ENCODE measurements around the gene MSI2. TPM values are rescaled to one million over a fixed set of nuclear protein-coding genes. Genes with fewer than 3 reads are reported as not detected.

MSI2 gene
- total RNA-seq, 1 experiment from 2014 or later, result 174 TPM

DNA sequence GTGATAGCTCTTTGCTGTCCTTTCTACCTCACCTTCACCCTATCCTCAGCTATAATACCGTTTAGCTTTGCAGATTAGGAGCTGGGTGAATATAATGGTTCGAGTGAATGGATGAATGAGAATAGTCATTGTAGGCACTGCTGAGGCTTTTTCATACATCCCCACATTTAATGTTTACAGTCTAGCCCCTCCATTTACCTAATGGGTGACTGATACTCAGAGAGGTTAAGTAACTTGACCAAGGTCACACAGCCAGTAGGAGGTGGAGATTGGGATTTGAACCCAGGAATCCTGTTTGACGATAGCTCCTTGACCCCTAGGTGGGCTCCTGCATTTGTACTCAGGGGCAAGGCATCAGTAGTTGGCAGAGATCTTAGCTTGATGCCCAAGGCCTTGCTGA lies 293.1 kb downstream of the MSI2 start:
- TF ChIP-seq, protein P1, sequence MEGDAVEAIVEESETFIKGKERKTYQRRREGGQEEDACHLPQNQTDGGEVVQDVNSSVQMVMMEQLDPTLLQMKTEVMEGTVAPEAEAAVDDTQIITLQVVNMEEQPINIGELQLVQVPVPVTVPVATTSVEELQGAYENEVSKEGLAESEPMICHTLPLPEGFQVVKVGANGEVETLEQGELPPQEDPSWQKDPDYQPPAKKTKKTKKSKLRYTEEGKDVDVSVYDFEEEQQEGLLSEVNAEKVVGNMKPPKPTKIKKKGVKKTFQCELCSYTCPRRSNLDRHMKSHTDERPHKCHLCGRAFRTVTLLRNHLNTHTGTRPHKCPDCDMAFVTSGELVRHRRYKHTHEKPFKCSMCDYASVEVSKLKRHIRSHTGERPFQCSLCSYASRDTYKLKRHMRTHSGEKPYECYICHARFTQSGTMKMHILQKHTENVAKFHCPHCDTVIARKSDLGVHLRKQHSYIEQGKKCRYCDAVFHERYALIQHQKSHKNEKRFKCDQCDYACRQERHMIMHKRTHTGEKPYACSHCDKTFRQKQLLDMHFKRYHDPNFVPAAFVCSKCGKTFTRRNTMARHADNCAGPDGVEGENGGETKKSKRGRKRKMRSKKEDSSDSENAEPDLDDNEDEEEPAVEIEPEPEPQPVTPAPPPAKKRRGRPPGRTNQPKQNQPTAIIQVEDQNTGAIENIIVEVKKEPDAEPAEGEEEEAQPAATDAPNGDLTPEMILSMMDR (IDR thresholded peaks at IDR 0.05; ENCODE audit: insufficient read depth in 1 of 2, low read depth in 1 of 2, low read length in 1 of 2, severe bottlenecking in 1 of 2, unreplicated experiment in 1 of 2), result no peak
- no peak for DNase-seq
- no peak overlapping the region for H3K4me3 Mint-ChIP-seq (ENCODE audit: unreplicated experiment)
- CTCF ChIA-PET, result interaction anchor here (0.6 kb wide), 1 partner anchor 54 kb away, joined by 4 read pairs; no protein-coding TSS in a partner anchor
- no peak overlapping the region for H3K4me3 ChIP-seq (ENCODE audit: low read depth, low read length)
- peaks cover 46% of the 10 kb centered on the region for H3K36me3 Mint-ChIP-seq (ENCODE audit: insufficient read depth, unreplicated experiment)
- no peaks in the 10 kb centered on the region for H3K9me3 Mint-ChIP-seq (ENCODE audit: unreplicated experiment)
- peaks cover 31% of the 10 kb centered on the region for H3K4me1 Mint-ChIP-seq (ENCODE audit: low read depth, unreplicated experiment)
- no peaks in the 10 kb centered on the region for H3K27me3 Mint-ChIP-seq (ENCODE audit: insufficient read depth, unreplicated experiment)
- H3K4me1 ChIP-seq, result peaks cover 35% of the 10 kb centered on the region
- no TSS peak for BruUV-seq (replicated peaks)
- H3K27ac Mint-ChIP-seq (ENCODE audit: unreplicated experiment), result no peak overlapping the region
- POLR2A ChIA-PET, result no interaction called here
- intact Hi-C loops (cut with micrococcal nuclease; ENCODE audit: unreplicated experiment), result no loop called here
- no peaks in the 10 kb centered on the region for H3K27me3 ChIP-seq (replicated peaks; ENCODE audit: control insufficient read depth, insufficient read depth, low read length)
- H3K36me3 ChIP-seq (ENCODE audit: control insufficient read depth, insufficient read depth, low read length), result no peaks in the 10 kb centered on the region; the same call in none of the 2 replicates
- no peaks in the 10 kb centered on the region for H3K9me3 ChIP-seq

DNA sequence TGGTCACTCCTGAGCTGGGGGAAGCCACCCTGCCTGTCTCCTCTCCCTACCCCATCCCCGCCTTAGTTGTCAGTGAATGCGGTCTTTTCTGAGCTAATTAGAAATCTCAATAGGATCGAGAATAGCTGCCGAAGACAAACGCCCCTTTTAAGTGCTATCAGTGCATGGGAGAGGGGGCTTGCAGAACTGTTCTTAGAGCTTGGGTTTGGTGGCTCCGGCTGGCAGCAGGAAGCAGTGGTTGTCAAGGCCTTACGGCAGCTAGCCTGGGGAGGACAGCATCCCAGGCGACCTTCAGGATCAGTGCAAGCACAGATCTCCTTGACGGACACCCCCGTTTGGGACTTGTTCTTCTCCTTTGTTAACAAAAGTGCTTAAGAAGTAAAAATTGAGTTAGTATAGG lies 293.7 kb downstream of the MSI2 start:
- H3K9me3 Mint-ChIP-seq (ENCODE audit: unreplicated experiment), result no peaks in the 10 kb centered on the region

DNA sequence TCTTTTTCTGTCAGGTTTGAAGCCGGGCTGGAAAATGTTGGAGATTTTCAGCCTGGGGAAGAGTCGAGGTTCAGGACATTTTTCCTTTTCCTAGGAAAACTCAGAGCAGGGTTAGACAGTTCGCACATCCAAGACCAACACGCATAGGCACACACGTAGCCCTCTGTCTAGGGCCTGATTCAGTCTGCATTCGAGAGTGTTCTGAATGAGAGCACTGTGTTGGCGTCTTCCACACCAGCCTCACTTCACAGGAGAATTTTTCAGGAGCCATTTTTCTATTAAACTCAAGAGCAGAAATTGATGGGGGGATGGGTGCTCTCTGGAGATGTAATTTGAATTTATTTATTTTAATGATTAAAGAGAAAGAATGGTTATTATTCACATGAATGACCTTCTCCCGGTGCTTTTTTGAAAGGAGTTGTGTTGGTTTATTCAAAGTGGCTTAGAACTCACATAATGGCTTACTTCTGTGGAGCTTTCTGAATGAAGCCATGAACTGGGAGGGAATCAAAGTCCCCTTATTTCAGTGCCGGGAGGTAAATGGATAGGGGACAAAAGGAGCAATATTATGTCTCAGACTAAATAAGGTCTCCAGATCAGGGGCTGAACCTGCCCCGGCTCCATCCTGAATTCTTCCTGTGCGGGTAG lies 294.5 kb downstream of the MSI2 start:
- DNase-seq, result no peak
- no peaks in the 10 kb centered on the region for H3K9me3 ChIP-seq
- H3K36me3 ChIP-seq (ENCODE audit: control insufficient read depth, insufficient read depth, low read length), result peaks cover 2% of the 10 kb centered on the region
- H3K36me3 Mint-ChIP-seq (ENCODE audit: insufficient read depth, unreplicated experiment), result peaks cover 48% of the 10 kb centered on the region
- intact Hi-C loops (cut with micrococcal nuclease; ENCODE audit: unreplicated experiment), result no loop called here
- H3K27me3 Mint-ChIP-seq (ENCODE audit: insufficient read depth, unreplicated experiment), result no peaks in the 10 kb centered on the region
- ChIA-PET CTCF (no interaction called here), POLR2A (no interaction called here)
- no peak overlapping the region for H3K27ac Mint-ChIP-seq (ENCODE audit: unreplicated experiment)
- H3K9me3 Mint-ChIP-seq (ENCODE audit: unreplicated experiment), result no peaks in the 10 kb centered on the region
- H3K4me1 ChIP-seq, result peaks cover 35% of the 10 kb centered on the region
- H3K4me3 ChIP-seq (ENCODE audit: low read depth, low read length), result no peak overlapping the region
- TF ChIP-seq, protein P1 (IDR thresholded peaks at IDR 0.05; ENCODE audit: insufficient read depth in 1 of 2, low read depth in 1 of 2, low read length in 1 of 2, severe bottlenecking in 1 of 2, unreplicated experiment in 1 of 2), result no peak
- H3K27me3 ChIP-seq (replicated peaks; ENCODE audit: control insufficient read depth, insufficient read depth, low read length), result no peaks in the 10 kb centered on the region
- peaks cover 33% of the 10 kb centered on the region for H3K4me1 Mint-ChIP-seq (ENCODE audit: low read depth, unreplicated experiment)
- BruUV-seq (replicated peaks), result no TSS peak
- no peak overlapping the region for H3K4me3 Mint-ChIP-seq (ENCODE audit: unreplicated experiment)

More for the DNA sequence above, 293.7 kb downstream of the MSI2 start:
- no peaks in the 10 kb centered on the region; the same call in none of the 2 replicates for H3K36me3 ChIP-seq (ENCODE audit: control insufficient read depth, insufficient read depth, low read length)
- Mint-ChIP-seq H3K36me3 (ENCODE audit: insufficient read depth, unreplicated experiment) (peaks cover 49% of the 10 kb centered on the region), H3K27me3 (ENCODE audit: insufficient read depth, unreplicated experiment) (no peaks in the 10 kb centered on the region), H3K4me3 (ENCODE audit: unreplicated experiment) (no peak overlapping the region), H3K27ac (ENCODE audit: unreplicated experiment) (no peak overlapping the region), H3K4me1 (ENCODE audit: low read depth, unreplicated experiment) (peaks cover 31% of the 10 kb centered on the region)
- ChIA-PET POLR2A (no interaction called here), CTCF (no interaction called here)
- no peak for DNase-seq
- intact Hi-C loops (cut with micrococcal nuclease; ENCODE audit: unreplicated experiment), result no loop called here
- H3K4me1 ChIP-seq, result peaks cover 35% of the 10 kb centered on the region
- H3K9me3 ChIP-seq, result no peaks in the 10 kb centered on the region
- BruUV-seq (replicated peaks), result no TSS peak
- no peak overlapping the region for H3K4me3 ChIP-seq (ENCODE audit: low read depth, low read length)
- TF ChIP-seq, protein P1 (IDR thresholded peaks at IDR 0.05; ENCODE audit: insufficient read depth in 1 of 2, low read depth in 1 of 2, low read length in 1 of 2, severe bottlenecking in 1 of 2, unreplicated experiment in 1 of 2), result no peak
- H3K27me3 ChIP-seq (replicated peaks; ENCODE audit: control insufficient read depth, insufficient read depth, low read length), result no peaks in the 10 kb centered on the region
